CD4-positive, alpha-beta T cell treated with Interleukin-4 for 1 hour (primary cell): ENCODE data around the gene VGLL2.
"Not testable (repeated sequence)": the region's sequence is repeated elsewhere in the genome, so short reads cannot be mapped to it uniquely, and the experiment has no call there.

Experiments
- DNase-seq, 2 donors: peaks; one replicate each; pipeline ENCODE4 v3.0.0-alpha.2; 2020 to 2022

The VGLL2 gene, protein sequence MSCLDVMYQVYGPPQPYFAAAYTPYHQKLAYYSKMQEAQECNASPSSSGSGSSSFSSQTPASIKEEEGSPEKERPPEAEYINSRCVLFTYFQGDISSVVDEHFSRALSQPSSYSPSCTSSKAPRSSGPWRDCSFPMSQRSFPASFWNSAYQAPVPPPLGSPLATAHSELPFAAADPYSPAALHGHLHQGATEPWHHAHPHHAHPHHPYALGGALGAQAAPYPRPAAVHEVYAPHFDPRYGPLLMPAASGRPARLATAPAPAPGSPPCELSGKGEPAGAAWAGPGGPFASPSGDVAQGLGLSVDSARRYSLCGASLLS

DNA sequence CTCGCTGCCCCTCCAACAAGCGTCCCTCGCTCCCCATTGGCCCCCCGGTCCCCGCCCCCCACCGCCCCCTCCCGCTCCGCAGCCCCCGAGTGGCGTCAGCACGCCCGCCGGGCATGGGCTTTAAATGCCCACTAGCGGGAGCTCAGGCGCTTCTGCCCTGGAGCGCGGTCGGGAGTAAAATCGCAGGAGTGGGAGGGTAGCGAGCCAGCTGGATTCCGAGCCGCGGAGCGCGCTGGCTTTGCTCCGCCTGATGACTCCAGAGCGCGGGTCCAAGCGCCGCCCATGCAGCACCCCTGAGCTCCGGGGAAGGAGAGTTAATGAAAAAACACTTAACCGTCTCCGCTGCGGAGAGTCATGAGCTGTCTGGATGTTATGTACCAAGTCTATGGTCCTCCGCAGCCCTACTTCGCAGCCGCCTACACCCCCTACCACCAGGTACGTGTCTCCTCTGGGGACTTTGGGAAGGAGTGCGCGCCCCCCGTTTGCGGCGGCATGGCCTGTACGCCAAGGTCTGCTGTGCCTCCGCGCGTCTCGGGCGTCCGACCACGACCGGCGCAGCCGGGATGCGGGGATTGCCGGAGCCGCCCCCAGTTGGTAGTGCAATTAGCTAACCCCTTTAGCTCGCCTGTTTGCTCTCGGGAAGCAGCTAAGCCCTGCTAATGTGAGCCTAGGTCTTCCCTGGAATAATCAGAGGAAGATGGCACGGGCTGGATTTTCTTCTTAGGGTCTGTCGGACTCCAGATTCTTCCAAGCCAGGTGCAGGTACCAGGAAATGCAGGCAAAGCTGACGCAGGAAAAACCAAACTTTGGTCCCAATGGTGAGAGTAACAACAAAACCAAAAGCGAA, at the start of gene VGLL2:
Gene VGLL2 (plus strand): TSS at position 149 of the 847 bp plus-strand sequence. CDS start 206 bp downstream, at position 355.
- no peak for DNase-seq

DNA sequence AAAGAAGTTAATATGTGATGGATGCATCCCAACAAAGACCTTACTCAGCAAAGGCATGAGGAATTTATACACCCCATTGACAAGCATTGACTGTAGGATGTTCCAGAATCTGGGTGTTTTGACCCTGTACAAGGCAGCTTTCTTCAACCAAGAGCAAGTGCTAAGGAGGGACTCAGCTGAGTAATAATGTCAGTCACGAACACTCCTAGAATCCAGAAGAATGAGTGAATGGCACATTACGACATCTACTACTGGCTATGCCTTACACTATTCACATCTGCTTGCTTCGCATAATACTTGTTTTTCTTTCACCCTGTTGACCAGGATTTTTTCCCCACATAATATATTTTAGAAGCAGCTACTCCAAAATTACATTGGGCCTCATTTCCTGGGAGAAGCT, 42.5 kb upstream of the VGLL2 start:
- DNase-seq, result no peak

DNA sequence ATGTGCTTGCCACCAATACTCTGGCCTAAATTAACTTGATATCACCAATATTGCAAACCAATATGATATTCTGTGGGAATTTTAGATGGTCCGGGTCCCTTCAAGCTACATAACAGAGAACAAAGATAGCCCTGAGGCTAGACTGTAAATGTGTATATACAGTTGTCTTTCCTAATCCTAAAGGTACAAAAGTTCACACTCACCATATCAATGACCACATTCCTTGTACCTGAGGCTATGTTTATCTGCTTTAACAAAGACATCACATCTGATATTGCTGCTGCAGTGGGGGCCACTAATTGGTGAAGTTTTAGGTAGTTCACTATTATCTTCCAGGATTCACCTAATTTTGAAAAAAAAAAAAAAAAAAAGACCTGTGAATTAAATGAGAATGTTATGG, 38.6 kb upstream of the VGLL2 start:
- DNase-seq, result no peak

DNA sequence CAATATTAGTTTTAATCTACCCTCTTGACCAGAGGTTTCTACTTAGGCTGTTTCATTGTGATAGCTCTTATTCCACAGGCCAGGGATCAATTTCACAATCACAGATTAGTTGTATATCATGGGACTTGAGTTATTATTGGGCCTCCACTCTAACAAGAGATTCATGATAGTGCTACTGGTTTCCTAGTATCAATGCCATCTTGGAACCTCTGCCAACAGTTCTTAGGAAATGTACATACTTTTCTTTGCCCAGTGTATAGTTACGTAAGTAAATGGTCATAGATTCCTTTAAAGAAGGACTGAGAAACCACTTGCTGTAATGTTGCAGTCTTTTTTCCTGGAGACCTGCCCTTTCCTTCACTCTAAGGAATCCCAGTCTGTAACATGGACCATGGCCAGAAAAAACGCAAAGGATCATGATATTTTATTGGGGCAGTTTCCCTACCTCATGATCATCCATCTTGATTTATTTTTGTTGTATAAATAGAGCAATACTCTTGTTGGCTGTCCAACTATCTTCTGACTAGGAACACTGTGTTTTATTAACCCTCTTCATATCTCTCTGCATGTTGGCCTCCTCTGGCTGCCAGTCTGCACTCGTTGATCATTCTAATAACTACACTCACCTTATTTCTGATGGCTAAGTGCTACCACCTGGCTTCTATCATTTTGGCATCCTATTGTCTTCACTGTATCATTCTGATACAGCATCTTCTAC, 38.0 kb upstream of the VGLL2 start:
- no peak for DNase-seq

DNA sequence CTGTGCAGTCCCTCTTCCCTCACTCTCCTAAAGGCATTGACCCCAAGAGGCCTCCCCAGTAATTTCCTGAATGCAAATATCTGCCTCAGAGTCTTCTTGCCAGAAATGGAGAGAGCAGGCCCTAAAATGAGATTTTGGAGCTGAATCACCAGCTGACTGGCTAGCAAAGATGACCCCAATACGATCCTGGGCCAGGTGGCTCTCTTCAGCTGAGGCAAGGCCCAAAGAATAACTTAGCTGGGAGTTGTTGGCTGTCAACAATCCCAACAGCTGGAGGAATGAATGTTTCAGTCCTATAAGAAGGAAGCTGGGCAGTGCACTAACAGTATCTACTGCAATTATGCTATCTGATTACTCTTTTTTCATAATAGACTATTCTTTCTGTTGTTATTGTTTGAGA, 37.2 kb upstream of the VGLL2 start:
- DNase-seq, result no peak

DNA sequence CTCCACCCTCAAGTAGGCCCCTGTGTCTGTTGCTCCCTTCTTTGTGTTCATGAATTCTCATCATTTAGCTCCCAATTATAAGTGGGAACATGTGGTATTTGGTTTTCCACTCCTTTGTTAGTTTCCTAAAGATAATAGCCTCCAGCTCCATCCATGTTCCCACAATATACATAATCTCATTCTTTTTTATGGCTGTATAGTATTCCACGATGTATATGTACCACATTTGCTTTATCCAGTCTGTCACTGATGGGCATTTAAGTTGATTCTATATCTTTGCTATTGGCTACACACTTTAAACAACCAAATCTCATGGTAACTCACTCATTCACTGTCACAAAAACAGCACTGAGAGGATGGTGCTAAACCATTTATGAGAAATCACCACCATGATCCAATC, 35.5 kb upstream of the VGLL2 start:
- DNase-seq, result no peak

DNA sequence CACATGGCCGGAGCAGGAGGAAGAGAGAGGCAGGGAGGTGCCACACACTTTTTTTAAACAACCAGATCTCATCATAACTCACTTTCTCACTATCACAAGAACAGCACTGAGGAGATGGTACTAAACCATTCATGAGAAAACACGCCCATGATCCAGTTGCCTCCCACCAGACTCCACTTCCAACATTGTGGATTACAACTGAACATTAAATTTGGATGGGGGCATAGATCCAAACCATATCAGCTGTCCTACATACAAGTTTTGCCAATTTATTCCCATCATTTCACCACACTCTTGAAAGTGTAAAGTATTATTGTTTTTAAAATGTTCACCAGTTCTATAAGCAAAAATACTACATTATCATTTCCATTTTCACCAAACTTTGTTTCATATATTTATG, 33.9 kb upstream of the VGLL2 start:
- no peak for DNase-seq

DNA sequence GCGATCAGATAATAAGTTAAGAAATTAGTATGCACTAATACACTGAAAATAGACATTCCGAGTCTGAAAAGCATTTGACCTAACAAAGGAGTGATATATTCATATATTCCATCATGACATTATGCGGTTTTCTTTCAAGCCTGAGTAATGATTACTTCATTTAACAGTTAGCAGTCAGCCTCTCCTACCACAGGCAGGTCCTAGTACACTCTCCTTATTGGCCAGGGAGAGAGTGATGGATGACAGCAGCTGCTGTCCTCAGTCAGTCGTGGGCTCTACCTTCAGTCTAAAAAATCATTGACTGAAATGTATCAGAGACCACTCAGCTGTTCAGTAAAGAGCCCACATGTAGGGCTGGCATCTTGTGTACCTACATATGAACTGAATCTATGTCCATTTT, 33.2 kb upstream of the VGLL2 start:
- DNase-seq, result no peak

DNA sequence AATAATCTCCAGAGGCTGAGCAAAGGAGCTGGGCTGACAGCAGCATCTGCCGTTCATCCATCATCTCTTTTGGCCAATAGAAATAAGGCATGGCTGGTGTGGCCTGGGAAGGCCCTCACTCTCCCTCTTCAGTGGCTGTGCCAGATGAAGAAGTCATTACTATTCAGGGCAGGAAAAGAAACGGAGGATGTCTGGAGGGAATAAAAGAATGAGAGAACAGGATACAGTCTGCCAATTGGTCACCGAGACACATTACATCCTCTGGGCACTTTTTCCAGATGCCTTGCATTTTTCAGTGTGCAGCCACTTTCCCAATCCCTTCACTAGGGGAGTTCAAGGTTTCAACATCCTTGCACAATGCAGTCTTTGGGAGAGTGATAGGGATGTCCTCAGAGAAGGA, 32.2 kb upstream of the VGLL2 start:
- no peak for DNase-seq

DNA sequence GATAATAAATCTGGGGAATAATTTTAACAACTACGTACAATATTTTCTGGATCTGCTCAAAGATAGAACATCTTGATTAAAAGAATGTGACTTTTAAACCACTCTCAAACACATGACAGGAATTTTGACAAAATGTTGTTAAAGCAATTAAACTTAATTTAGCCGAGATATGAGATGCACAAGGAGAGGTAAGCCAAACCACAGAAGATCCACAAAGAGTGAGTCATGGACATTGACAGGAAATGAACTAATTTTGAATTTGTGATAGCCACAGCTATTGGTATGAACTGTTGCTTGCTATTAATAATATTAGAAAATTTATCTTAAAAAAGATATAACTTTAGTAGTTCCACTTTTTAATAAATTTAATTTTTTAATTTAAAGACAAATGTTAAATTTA, 27.8 kb upstream of the VGLL2 start:
- no peak for DNase-seq

DNA sequence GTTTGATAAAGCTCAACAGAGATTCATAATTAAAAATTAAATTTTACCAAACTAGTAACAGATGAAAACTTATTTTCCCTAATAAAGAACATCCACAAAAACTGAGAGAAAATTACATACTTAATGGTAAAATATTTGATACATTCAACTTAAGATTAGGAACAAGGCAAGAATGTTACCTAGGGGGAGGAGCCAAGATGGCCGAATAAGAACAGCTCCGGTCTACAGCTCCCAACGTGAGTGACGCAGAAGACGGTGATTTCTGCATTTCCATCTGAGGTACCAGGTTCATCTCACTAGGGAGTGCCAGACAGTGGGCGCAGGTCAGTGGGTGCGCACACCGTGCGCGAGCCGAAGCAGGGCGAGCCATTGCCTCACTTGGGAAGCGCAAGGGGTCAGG, 20.8 kb upstream of the VGLL2 start:
- DNase-seq, result not testable (repeated sequence)

DNA sequence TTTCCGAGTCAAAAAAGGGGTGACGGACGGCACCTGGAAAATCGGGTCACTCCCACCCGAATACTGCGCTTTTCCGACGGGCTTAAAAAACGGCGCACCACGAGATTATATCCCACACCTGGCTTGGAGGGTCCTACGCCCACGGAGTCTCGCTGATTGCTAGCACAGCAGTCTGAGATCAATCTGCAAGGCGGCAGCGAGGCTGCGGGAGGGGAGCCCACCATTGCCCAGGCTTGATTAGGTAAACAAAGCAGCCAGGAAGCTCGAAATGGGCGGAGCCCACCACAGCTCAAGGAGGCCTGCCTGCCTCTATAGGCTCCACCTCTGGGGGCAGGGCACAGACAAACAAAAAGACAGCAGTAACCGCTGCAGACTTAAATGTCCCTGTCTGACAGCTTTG, 20.4 kb upstream of the VGLL2 start:
- not testable (repeated sequence) for DNase-seq

DNA sequence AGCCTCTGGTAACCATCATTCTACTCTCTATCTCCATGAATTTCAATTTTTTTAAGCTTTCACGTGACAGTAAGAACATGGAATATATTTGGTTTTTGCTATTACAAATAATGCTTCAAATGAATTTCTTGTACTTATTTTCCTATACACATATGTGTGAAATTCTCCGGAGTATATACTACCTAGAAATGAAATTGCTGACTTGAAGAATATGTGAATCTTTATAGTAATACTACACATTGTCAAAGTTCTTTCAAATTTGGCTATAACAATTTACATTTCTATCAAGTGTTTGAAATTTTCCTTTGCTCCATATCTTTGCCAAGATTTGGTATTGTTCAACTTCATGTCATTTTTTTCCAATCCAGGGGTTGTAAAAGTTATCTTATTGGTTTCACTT, 11.6 kb upstream of the VGLL2 start:
- DNase-seq, result no peak

DNA sequence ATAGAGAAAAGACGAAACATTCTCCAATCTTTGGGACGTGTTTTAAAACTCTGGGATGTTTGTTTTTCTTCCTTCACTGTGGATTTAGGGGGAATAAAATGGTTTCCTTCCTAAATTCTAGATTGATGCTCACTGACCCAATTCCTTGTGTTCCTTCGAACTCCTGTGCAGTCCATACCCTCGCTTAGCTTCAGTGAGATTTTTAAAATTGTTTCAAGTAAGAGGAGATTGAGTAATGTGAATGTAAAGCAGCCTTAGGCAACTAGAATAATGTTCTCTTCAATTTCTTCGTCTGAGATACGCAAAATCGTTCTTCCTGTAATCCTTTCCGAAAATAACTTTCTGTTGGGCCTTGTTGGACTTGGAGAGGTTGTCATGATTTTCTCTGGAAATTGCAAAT, 2.6 kb upstream of the VGLL2 start:
- DNase-seq, result no peak

DNA sequence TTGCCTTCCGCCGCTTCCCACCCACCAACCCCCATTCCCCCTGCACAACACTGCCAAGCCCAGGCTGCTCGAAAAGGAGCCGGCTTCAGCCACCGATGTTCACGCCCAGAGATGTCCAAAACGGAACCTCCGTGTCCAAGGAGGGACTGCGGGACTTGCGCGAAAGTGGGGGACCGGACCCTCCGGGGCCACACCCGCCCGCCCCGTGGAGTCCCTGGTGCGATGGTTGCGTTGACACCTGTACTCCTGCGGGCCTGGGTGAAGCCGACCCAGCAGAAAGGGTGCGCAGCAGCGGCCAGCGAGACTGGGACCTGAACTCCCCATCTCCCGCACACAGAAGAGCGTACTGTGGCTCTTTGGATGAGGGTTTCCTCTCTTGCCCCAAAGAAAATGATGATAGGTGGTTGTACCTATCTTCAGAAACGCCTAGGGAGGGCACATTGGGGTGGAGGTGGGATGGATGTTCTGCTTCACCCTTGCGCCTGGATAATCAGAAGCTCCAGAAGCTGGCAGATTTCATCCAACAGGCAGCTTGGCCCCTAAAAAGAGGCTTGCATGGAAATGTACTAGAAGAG, 1.9 kb upstream of the VGLL2 start:
- DNase-seq, result no peak

DNA sequence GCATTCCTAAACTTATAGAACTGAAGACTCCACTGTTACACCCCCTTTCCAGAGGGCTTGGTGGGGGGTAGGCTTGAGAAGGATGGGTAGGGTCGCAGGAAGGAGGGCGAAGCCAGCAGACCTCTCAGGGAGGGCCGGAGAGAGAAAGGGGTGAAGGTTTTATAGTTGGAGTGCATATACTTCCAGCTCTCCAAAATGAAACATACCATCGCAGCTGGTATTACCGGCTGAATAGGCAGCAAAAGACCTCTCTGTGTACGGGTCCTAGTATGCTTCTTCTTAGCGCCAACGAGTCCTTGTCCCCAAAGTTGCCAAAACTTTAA, 1.0 kb upstream of the VGLL2 start:
- DNase-seq, result no peak

DNA sequence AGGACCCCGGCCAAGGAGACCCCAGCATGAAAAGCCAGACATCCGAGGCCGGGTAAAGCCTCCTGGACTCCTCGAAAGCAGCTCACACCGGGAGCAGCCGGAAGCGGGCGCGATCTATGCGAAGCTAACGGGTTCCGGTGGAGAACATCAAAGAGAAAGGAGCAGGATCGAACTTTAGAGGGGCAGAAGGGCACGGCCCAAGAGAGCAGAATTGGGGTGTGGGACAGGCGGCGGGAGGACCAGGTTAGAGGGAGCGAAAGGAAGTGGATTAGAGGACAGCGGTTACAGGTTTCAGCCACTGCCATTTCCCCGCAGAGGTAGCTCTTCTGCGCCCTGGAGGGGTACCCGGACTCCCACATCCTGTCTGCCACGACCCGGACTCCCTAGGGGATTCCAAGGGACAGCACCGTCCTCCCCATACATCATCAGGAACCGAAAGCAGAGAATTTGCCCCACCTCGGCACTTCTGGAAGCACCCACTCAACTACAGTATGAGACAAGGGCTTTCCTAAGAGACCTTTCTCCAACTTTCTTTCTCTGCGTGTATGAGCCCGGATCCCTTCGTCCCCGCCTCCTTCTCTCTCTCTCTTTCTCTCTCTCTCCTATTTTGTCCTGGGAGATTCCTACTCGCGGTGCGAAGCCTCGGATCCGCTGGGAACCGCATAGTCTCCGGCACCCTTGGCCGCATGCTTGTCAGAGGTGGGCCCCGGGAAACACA, 507 bp upstream of the VGLL2 start:
- DNase-seq, result no peak

DNA sequence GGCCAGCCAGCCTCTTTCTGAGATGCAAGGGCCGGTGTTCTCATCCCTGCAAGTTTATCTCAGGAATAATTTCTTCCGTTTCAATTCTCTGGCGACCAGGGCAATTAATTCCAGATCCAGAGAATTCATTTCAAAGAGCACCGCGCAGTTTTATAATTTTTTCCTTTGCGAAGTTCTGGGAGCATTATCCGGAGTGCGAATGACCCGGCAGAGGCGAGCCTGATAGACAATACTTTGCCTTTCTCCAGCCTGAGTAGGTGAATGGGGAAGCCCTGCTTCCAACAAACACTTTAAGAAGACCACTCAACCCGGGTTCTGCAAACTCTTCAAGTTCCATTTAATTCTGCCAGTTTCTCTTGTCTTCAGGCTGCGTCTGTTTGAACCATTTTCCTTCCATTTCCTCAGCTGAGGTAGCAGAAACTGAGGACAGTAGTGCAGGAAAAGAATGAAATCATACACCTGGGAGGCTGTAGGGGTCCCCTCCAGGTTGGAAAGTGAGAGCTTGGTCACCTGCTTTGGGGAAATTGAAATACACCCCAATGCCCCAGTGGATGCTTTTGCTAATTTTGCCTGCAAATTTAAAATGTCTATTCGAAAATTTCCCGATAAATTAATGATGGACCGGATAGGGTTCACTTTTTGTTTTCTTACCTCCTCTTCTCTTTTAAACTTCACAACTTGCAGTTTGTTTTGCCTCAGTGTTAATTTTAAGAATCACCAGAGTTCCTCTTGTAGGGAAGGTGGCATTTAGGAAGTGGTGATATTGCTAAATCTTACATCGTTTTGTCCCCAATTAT, 1.1 kb downstream of the VGLL2 start:
- no peak for DNase-seq

DNA sequence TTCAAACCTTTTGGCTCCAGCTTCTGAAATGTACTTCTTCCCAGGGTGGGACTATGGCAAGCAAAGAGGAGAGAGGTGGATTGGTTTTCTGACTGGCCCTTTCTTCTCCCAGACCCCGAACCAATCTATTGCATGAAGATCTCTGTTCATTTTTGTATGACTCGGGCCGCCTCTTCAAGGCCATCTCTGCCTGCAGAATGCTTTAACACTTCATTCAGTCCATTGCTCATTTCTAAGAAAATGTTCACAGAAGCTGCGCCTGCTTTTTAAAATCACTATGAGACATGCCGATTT, 1.6 kb downstream of the VGLL2 start:
- no peak for DNase-seq

DNA sequence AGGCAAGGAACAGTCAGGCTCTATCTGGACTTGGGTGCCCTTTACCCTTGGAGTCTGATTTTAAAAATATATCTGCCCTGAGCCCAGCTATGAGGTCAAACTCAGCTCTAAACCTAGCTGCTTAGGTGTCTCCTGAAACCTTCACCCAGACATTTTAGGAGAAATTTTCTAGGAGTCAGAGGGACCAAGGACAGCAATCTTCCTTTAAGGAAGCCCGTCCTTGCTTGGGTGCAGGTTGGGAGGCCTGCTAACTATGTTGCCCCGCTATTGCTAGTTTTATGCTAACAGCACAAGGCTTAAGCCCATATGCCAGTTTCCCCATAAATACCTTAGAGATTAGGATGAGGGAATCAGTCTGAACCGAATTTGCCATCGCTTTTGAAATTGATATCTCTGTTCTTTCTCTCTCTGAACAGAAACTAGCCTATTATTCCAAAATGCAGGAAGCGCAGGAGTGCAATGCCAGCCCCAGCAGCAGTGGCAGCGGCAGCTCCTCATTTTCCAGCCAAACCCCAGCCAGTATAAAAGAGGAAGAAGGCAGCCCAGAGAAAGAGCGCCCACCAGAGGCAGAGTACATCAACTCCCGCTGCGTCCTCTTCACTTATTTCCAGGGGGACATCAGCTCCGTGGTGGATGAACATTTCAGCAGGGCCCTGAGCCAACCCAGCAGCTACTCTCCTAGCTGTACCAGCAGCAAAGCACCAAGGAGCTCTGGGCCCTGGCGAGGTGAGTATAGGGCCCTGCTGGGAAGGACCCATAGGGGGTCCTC, 2.6 kb downstream of the VGLL2 start:
- no peak for DNase-seq

DNA sequence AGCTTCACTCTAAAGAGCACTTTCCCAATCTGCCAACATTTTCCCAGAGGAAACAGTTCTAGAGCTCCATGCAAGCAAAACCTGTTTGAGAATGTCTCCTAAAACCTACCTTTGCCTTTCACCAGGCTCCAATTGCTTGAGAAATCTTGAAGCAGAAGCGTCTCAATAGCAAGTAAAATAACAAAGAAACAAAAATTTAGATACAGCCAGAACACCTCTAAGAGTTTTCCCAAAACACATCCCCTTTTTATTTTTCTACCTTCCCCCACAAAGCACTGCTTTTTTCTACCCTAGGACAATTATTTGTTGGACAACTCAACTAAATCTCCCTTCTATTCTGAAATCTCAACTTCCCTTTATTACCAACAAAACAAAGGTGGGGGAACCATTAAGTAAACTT, 3.6 kb downstream of the VGLL2 start:
- DNase-seq, result no peak
